Stimulated activated CD4-positive, alpha-beta T cell treated with anti-CD3 and anti-CD28 coated beads, Interleukin-15, amount 100 ng/mL, for 48 hours (primary cell): ENCODE data around the gene EFCAB11.

Experiments
- DNase-seq, 2 donors: peaks; one replicate each; pipeline ENCODE4 v3.0.0-alpha.2; 2020; ENCODE audit warnings: low read depth in 2 of 2

EFCAB11 gene

GRCh38 chr14:89767861-89768268, 186.7 kb downstream of the EFCAB11 start:
- peak; percentile 47 to 56 for DNase-seq

GRCh38 chr14:89767131-89767530, 187.4 kb downstream of the EFCAB11 start:
- no peak for DNase-seq

DNA sequence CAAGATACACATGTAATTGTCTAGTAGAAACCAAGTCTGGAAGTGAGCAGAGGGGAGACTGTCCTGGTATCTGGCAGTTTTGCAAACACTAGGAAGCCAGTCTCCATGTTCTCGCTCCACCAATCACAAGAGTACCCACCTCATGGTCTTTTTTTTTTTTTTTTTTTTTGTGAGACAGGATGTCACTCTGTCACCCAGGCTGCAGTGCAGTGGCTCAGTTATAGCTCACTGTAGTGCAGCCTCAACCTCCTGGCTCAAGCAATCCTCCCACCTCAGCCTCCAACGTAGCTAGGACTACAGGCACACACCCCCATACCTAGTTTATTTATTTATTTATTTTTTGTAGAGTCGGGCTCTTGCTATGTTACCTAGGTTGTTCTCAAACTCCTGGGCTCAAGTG, 189.2 kb downstream of the EFCAB11 start:
- DNase-seq, result no peak

DNA sequence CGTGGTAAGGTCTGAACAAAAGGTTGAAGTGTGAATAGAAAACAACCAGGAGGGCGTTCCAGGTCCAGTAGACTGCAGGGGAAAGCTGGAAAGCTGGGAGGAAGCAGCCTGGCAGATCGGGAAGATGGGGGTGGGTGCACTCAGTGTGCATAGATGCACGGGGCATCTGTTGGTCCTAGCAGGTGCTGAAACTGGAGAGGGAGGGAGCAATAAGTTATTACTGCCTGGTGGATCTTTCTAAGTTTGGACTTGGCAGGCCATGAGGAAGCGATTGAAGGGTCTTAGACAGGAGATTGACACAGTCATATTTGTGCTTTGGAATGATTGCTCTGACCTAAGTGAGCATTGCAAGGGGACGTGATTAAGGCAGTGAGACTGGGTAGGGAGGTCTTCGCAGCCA, 194.4 kb downstream of the EFCAB11 start:
- DNase-seq, result no peak

DNA sequence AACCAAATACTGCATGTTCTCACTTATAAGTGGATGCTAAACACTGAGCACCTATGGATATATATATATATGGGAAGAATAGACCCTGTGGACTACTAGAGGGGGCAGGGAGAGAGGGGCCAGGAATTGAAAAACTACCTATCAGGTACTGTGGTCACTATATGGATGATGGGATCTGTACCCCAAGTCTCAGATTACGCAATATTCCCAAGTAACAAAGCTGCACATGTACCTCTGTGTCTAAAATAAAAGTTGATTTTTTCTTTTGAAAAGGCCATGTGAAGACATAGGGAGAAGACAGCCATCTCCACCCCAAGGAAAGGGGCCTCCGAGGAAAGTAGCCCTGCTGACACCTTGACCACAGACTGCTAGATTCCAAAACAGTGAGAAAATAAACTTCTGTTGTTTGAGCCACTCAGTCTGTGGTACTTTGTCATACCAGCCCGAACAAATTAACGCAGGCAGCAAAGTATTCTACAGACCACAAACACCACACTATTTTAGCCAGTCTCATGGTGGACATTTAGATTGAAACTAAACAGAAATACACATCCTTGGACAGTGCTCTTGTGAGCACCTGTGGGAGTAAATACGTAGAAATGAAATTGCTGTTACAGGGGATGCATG, 197.1 kb downstream of the EFCAB11 start:
- DNase-seq, result no peak

- no peak for DNase-seq
Measured at GRCh38 chr14:89755816-89756215, 198.7 kb downstream of the EFCAB11 start.

- no peak for DNase-seq
Measured at GRCh38 chr14:89753828-89754412, 200.6 kb downstream of the EFCAB11 start.

DNA sequence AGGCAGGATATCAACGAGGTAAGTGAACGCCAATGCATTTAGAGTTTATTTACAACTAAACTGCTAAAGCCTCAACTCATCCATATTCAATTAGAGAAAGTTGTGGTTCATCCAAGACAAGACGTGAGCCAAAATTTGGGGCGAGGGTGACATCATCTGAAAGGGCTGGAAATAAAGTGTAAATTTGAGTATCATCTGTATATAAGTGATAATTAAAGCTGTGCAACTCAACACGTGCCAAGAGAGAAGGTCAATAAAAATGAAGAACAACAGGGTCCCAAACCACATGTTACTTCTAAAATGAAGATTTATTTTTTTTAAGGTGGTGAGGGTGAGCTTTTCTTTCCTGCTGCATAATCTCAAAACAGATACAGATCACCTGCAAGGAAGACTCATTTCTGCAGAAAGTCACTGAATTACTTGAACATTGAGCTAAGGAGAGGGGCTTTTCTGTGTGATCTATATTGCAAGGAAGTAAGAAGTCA, 203.6 kb downstream of the EFCAB11 start:
- no peak for DNase-seq

DNA sequence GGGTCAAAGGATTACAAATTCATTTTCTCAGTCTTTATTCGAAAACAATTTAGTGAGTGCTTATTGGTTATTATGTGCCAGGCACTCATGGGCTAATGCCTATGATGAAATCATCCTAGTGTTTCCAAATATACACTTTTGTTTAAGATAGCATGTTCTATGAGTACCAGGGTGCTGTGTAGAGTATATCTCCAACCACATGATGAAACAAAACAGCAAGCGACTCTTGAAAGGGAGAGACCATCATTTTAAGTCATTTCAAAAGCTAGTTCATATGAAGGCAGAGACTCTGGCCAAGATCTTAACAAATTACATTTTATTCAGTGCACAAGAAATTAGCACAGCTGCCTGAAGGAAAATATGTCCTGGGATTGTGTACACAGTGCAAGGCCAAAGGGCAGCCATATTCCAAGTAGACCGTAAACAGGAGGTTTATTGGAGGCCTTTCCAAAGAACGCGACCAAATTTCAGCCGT, 204.2 kb downstream of the EFCAB11 start:
- DNase-seq, result no peak

- peak; percentile 32 to 34 for DNase-seq
Measured at GRCh38 chr14:89748004-89748403, 206.5 kb downstream of the EFCAB11 start.

- no peak for DNase-seq
Measured at GRCh38 chr14:89747126-89747525, 207.4 kb downstream of the EFCAB11 start.

GRCh38 chr14:89746654-89747053, 207.9 kb downstream of the EFCAB11 start:
- no peak for DNase-seq

DNA sequence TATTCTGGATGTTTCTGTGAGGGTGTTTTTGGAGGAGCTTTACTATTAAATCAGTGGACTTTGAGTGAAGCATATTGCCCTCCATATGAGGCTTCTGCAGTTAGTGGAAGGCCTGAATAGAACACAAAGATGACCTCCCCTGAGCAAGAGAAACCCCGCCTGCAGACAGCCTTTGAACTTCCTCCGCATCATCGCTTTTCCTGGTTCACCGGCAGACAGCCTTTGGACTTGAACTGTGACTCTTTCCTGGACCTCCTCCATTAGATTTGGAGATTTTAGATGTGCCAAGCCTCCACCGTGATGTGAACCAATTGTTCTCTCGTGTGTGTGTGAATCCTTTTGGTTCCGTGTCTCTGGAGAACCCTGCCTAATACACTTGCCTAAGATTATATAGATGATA, 208.4 kb downstream of the EFCAB11 start:
- no peak for DNase-seq
